Renal cortical epithelial cell (primary cell): ENCODE data around the gene SFSWAP. TPM values are rescaled to one million over a fixed set of nuclear protein-coding genes. Genes with fewer than 3 reads are reported as not detected.

Experiments used
- DNase-seq: peaks from one replicate; pipeline ENCODE4 v3.0.0-alpha.2; 2011; ENCODE audit warnings: low read depth
- total RNA-seq: library from RNA; depleted of rRNA; stranded (reverse); fragments of >200 nt; gene quantifications from 2 replicates; pipeline ENCODE4 v1.2.3, GENCODE V29; 2014

Gene SFSWAP
- total RNA-seq, 1 donor from 2014 or later, result 18.0 TPM

GRCh38 chr12:131787143-131787660 is 76.3 kb downstream of the SFSWAP start:
- no peak for DNase-seq

GRCh38 chr12:131788070-131788469 is 77.2 kb downstream of the SFSWAP start:
- DNase-seq, result no peak

- DNase-seq, result no peak
These were observed 78.7 kb downstream of the SFSWAP start for GRCh38 chr12:131789638-131790037.

- DNase-seq, result no peak
These were observed 82.5 kb downstream of the SFSWAP start for GRCh38 chr12:131793243-131794022.

- DNase-seq, result no peak
These were observed 83.2 kb downstream of the SFSWAP start for GRCh38 chr12:131794061-131794460.

- no peak for DNase-seq
These were observed 83.7 kb downstream of the SFSWAP start for GRCh38 chr12:131794573-131794972.

- no peak for DNase-seq
These were observed 84.2 kb downstream of the SFSWAP start for GRCh38 chr12:131795064-131795463.

GRCh38 chr12:131795690-131796410 is 85.0 kb downstream of the SFSWAP start:
- DNase-seq, result no peak

- DNase-seq, result no peak
These were observed 85.5 kb downstream of the SFSWAP start for GRCh38 chr12:131796411-131796736.

- DNase-seq, result no peak
These were observed 86.1 kb downstream of the SFSWAP start for GRCh38 chr12:131796754-131797587.

GRCh38 chr12:131797588-131797934 is 86.7 kb downstream of the SFSWAP start:
- DNase-seq, result no peak

GRCh38 chr12:131799195-131799594 is 88.3 kb downstream of the SFSWAP start:
- no peak for DNase-seq

- no peak for DNase-seq
These were observed 89.1 kb downstream of the SFSWAP start for GRCh38 chr12:131799828-131800593.

- DNase-seq, result no peak
These were observed 89.8 kb downstream of the SFSWAP start for GRCh38 chr12:131800594-131801135.

GRCh38 chr12:131801254-131801866 is 90.5 kb downstream of the SFSWAP start:
- no peak for DNase-seq

- DNase-seq, result peak; percentile 16
These were observed 93.2 kb downstream of the SFSWAP start for GRCh38 chr12:131803961-131804521.

GRCh38 chr12:131805421-131805820 is 94.5 kb downstream of the SFSWAP start:
- DNase-seq, result no peak

- DNase-seq, result no peak
These were observed 95.8 kb downstream of the SFSWAP start for GRCh38 chr12:131806674-131807073.

GRCh38 chr12:131808744-131809371 is 98.0 kb downstream of the SFSWAP start:
- DNase-seq, result no peak
